Measurements from ENCODE around the gene SBK2.

SBK2 gene

DNA sequence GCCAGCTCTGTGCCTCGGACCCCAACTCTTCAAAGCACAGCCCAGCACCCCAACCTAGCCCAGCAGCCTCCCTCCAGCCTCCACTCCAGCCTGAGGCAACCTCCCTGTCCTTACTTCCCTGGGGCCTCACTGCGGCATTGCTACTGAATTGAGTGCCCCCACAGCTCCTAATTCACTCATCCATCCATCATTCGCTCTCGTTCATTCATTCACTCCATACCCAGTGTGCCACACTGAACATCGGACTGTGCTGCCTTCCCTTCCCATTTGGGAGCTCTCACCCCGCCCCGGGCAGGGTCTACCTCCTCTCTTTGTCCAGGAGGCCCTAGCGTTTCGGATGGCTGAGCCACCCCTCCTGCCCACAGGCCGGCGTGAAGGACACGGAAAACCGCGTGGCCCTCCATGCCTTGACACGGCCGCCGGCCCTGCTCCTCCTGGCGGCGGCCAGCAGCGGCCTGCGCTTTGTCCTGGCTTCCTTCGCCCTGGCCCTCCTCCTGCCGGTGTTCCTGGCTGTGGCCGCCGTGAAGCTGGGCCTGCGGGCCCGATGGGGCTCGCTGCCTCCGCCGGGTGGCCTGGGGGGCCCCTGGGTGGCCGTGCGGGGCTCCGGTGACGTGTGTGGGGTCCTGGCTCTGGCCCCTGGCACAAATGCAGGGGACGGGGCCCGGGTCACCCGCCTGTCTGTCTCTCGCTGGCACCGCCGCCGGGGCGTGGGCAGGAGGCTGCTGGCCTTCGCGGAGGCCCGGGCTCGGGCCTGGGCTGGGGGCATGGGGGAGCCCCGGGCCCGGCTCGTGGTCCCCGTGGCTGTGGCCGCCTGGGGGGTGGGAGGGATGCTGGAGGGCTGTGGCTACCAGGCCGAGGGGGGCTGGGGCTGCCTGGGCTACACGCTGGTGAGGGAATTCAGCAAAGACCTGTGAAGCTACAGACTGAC lies 50.6 kb downstream of the SBK2 start:
- DNase-seq (ENCODE audit: low read depth in 3 of 3) = no peak

DNA sequence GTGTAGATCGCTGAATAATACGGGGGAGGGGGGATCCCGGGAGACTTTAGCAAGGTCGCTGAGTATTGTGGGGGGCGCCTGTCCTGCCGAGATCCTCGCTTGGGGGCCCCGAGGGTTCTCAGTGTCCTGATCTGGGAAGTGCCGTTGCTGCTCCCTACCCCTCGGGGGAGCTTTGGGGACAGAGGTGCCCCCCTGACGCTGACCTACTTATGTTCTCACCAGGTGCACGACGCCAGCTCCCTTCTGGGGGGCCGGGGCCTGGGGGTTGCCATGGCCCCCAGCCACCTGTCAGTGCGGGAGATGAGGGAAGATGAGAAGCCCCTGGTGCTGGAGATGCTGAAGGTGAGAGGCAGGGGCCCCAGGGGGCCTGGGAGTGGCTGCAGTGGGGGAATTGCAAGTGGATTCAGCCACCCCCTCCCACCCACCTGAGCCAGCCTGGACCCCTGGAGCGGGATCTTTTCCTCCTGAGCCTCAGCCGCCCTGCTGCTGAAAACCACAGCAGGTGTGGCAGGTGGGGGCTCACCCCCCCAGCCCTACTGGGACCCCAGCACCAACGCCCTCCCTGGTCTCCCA lies 51.4 kb downstream of the SBK2 start:
- DNase-seq (ENCODE audit: low read depth in 3 of 3) = no peak

DNA sequence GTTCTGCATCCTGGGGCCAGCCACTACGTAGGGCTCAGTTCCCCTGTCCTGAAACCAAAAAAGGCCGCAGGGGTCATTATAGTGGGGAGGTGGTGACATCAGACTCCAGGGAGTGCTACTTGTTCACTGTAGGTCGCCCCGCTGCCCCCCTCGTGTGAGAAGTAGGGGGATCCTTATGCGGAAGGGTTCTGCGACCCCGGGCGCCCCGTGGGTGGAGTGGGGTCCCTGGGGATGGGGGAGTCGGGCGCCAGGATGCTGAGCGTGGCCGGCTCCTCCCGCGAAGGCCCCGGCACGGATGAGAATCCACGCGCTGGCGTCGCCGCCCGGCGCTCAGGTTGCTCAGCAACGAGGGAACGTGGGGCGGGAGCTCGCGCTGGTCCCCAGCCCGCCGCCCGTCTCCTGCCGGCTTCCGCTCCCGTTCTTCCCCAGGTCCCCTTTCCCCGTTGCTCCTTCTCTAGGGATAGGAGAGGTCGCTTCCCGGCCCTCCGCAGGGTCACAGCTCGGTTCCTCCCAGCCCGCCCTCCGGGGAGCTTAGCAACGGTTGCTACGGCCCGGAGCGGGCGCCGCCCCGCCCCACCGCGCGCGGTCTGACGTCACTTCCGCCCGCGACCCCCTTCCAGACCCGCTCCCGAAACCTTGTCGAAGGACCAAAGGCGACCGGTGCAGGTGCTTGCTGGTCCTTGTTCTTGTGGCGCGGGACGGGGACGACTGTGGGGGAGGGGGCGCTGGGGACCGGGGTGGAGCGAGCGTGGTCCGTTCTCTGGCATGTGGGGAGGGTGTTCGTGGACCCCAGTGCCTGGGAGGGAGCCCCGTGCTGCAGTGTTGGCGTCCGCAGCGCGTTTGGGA lies 52.1 kb downstream of the SBK2 start, which contains the start of gene NAT14:
Gene NAT14, plus strand, starts transcription at position 596 of the 846 bp plus-strand sequence. CDS start 521 bp downstream, outside the sequence.
- peak; percentile 32 to 54 (median 44) for DNase-seq (ENCODE audit: low read depth in 3 of 3)

DNA sequence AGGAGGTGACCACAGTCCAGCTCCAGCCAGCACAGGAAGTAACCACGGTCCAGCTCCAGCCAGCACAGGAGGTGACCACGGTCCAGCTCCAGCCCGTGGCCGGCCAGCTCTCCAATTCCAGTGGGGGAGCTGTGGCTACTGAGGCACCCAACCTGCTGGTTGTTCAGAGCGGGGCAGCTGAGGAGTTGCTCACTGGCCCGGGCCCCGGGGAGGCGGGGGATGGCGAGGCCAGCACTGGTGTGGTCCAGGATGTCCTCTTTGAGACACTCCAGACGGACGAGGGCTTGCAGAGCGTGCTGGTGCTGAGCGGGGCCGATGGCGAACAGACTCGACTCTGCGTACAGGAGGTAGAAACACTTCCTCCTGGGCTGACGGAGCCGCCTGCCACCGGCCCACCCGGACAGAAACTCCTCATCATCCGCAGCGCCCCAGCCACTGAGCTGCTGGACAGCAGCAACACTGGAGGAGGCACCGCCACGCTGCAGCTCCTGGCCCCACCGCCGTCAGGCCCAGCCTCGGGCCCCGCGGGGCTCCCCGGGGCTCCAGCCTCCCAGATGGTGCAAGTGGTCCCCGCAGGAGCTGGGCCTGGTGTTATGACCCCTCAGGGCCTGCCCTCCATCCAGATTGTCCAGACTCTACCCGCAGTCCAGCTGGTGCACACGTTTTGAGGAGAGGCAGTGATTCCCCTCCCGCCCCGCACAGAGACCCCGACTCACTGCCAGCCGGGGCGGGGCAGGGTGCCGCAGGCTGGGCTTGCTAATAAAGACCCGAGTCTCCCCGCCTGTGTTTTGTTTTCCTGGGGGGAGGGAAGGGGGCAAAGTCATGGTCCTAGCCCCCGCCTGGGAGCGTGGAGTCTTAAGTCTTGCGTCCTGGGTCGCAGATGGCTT lies 53.0 kb downstream of the SBK2 start:
- no peak for DNase-seq (ENCODE audit: low read depth in 3 of 3)

DNA sequence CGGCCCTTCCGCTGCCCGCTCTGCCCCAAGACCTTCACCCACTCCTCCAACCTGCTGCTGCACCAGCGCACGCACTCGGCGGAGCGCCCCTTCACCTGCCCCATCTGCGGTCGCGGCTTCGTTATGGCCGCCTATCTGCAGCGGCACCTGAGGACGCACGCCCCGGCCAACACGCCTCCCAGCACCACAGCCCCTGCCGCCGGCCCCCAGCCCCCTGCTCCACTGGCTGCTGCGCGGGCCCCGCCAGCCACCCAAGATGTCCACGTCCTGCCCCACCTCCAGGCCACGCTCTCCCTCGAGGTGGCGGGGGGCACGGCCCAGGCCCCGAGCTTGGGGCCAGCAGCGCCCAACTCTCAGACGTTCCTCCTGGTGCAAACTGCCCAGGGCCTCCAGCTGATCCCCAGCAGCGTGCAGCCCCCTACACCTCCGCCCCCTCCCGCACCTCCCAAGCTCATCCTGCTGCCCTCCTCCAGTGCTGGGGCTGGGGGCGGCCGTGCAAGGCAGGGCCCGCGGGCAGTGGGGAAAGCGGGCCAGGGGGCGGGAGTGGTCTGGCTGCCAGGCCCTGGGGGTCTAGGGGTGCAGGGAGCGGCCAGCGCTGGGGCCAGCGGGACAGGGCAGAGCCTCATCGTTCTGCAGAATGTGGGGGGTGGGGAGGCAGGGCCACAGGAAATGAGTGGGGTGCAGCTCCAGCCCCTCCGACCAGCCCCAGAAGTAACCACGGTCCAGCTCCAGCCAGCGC lies 53.8 kb downstream of the SBK2 start:
- no peak for DNase-seq (ENCODE audit: low read depth in 3 of 3)

DNA sequence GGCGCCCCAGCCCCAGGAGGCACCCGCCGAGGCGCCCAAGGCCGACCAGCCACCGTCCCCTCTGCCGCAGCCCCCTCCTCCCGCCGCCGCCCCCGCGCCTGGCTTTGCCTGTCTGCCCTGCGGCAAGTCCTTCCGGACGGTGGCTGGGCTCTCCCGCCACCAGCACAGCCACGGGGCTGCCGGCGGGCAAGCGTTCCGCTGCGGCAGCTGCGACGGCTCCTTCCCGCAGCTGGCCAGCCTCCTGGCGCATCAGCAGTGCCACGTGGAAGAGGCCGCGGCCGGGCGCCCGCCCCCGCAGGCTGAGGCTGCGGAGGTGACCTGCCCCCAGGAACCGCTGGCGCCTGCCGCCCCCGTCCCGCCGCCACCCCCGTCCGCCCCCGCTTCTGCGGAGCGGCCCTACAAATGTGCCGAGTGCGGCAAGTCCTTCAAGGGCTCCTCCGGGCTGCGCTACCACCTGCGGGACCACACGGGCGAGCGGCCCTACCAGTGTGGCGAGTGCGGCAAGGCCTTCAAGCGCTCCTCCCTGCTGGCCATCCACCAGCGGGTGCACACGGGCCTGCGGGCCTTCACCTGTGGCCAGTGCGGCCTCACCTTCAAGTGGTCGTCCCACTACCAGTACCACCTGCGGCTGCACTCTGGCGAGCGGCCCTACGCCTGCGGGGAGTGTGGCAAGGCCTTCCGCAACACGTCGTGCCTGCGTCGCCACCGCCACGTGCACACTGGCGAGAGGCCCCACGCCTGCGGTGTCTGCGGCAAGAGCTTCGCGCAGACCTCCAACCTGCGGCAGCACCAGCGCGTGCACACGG lies 54.6 kb downstream of the SBK2 start:
- no peak for DNase-seq (ENCODE audit: low read depth in 3 of 3)

DNA sequence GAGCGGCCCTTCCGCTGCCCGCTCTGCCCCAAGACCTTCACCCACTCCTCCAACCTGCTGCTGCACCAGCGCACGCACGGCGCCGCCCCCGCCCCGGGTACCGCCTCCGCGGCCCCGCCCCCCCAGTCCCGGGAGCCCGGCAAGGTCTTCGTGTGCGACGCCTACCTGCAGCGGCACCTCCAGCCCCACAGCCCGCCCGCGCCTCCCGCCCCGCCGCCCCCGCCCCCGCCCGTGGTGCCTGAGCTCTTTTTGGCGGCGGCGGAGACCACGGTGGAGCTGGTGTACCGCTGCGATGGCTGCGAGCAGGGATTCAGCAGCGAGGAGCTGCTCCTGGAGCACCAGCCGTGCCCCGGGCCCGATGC lies 55.2 kb downstream of the SBK2 start:
- DNase-seq (ENCODE audit: low read depth in 3 of 3) = no peak

DNA sequence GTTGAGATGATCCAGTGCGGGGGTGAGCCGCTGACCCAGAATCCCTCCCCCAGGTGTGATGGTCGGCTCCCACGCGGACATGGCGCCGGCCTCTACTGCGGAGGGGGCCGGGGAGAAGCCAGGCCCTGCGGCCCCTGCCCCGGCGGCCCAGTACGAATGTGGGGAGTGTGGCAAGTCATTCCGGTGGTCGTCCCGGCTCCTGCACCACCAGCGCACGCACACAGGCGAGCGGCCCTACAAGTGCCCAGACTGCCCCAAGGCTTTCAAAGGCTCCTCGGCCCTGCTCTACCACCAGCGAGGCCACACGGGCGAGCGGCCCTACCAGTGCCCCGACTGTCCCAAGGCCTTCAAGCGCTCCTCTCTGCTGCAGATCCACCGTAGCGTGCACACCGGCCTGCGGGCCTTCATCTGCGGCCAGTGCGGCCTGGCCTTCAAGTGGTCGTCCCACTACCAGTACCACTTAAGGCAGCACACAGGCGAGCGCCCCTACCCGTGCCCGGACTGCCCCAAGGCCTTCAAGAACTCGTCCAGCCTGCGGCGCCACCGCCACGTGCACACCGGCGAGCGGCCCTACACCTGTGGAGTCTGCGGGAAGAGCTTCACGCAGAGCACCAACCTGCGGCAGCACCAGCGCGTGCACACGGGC lies 55.7 kb downstream of the SBK2 start:
- no peak for DNase-seq (ENCODE audit: low read depth in 3 of 3)

DNA sequence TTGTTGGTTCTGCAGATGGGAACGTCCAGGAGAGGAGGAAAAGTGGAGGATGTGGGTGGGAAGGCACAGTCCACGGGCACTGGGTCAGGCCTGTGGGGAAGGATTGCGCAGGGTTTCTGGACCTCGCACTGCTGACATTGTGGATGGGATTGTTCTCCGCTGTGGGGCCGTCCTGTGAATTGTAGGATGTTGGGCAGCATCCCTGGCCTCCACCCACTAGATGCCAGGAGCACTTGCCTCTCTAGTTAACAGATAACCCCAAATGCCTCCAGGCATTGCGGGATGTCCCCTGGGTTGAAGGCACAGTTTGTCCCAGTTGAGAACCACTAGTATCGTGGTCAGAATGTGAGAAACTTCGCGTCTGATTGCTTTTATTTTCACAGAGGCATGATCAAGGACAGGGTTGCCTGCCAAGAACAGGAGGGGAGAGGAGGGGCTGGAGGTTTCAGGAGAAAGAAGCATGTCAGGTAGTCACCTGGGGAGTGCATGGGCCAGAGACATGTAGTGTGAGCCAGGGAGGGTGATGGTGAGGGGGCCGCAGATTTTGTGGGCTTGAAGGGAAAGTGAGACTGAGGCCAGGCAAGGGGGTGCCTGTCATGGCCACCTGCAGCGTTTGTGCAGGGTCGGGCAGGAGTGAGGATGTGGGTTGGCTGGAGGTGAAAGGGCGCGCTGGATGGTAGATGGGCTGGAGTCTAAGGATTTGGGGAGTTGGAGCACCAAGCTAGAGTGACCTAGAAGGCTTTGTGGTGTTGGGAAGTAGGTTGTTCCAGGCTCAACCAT lies 57.3 kb downstream of the SBK2 start:
- no peak for DNase-seq (ENCODE audit: low read depth in 3 of 3)

DNA sequence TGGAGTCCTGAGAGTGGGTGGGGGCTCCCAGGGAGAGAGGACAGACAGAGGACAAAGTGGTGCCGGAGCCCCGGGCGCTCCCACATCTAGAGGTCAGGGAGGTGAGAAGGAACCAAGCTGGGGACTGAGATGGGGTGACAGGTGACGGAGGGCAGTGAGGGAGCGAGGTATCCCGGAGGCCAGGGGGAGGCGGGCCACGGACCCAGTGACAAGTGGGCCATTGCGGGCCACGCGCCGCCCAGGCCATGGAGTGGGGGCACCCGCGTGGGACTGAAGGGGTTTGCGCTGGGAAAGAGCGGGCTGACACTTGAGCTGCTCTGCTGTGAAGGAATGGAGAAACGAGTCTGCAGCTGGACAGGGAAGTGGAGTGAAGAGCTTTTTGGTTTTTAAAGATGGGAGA lies 57.9 kb downstream of the SBK2 start:
- DNase-seq (ENCODE audit: low read depth in 3 of 3) = no peak
